Eye (tissue), 1 donor: ENCODE results near the gene TMPRSS7.

ENCODE experiments used
- DNase-seq: peaks from one replicate; pipeline ENCODE4 v3.0.0-alpha.2; 2015

Gene TMPRSS7

DNA sequence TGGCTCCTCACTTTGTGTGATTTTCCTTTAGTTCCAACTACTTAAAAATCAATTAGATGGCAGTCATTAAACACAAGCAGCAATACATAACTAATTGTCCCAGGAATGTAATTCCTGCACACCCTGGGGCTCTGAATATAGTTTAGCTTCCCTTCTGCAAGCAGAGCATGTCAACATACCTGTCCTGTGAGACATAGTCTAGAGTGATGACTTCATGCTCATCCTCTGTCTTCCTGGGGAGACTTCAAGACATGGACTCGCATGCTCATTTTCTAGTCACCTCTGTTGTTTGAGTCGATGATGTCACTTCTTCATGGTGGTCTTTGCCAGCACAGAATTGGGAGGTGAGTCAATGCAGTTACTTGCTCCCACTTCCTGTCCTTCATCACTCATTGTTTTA, 67.4 kb downstream of the TMPRSS7 start:
- DNase-seq = no peak

GRCh38 chr3:112104774-112105173, 70.2 kb downstream of the TMPRSS7 start:
- no peak for DNase-seq

- no peak for DNase-seq
These were observed 74.8 kb downstream of the TMPRSS7 start for GRCh38 chr3:112109322-112109721.

DNA sequence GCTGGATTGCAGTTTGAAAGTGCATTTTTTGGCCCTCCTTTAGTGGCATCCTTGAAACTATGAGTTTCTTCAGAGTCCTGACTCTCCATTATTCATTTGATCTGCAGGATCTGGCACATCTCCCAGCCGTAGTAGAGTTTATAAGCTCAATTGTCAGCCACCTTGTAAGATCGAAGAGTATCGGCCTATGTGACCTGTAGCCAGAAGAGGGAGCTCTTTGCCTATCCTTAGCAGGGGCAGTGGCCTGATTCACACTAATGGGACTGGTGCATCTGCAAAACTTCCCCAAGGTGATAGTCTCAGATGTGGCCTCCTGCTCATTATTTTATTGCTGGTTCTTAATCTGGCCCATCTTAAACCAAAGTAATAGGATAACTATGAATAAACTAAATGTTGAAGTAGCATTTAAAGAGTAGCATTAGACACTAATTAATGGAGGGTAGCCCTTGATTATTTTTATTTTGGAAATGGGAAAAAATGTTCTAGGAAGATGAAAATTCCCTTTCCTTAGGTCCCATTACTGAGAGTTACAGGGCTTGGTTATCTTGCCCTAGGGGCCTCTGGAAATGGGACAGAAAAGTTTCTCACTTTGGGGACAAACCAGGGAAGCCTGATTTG, 77.4 kb downstream of the TMPRSS7 start:
- peak; percentile 84 for DNase-seq

- DNase-seq = no peak
These were observed 80.1 kb downstream of the TMPRSS7 start for GRCh38 chr3:112114576-112115160.

DNA sequence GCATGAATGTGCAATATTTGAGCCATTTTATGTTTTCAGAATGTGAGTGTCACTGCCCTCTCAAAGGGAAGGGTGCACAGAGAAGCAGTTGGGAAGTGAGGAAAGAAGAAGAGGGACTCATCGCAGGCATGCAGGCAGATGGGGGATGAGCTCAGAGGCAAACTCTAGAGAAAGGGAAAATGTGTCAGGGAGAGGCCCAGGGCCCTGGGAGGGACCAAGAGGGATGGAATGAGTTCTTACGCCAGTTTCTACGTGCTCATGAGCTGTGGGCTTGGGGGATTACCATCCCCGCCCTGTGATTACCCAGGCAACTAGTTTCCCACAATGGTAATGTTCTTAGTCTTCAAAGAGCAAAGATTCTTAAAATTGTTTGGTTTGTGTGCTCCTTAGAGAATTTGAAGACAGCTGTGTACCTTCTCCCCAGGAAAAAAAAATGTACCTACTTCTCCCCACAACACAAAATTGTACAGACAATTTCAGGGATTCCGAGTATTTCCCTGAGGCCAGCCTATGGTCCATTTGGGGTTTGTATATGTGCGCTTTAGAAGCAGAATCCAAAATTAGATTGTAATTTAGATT, 80.7 kb downstream of the TMPRSS7 start:
- no peak for DNase-seq

DNA sequence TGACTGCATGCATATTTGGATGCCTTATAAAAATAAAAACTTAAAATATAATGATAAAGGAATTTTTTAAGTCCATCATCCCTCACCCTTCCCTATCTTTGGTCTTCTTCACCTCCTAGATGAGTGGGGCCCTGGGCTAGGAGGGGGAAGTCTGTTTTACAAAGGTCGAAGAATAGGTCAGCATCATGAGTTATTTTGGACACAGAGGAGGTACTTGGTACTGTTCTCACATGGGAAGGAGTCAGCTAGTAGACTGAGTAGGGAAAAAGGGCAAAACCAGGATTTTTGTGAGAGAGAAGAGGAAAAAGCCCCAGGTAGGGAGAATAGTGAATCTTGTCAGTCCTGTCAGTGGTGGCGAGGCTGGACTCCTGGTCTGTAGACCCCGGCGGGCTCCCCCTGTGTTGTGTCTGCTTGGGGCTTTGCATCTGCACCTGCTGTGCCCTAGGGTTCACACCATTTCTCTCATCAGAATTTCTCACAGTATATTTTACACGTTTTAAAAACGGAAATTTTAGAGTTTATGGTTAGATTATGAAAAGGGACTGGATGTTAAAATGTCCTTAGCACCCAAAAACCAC, 81.4 kb downstream of the TMPRSS7 start:
- no peak for DNase-seq

- no peak for DNase-seq
These were observed 82.2 kb downstream of the TMPRSS7 start for GRCh38 chr3:112116748-112117186.

GRCh38 chr3:112117415-112117814, 82.9 kb downstream of the TMPRSS7 start:
- no peak for DNase-seq

GRCh38 chr3:112117841-112118571, 83.5 kb downstream of the TMPRSS7 start:
- no peak for DNase-seq

DNA sequence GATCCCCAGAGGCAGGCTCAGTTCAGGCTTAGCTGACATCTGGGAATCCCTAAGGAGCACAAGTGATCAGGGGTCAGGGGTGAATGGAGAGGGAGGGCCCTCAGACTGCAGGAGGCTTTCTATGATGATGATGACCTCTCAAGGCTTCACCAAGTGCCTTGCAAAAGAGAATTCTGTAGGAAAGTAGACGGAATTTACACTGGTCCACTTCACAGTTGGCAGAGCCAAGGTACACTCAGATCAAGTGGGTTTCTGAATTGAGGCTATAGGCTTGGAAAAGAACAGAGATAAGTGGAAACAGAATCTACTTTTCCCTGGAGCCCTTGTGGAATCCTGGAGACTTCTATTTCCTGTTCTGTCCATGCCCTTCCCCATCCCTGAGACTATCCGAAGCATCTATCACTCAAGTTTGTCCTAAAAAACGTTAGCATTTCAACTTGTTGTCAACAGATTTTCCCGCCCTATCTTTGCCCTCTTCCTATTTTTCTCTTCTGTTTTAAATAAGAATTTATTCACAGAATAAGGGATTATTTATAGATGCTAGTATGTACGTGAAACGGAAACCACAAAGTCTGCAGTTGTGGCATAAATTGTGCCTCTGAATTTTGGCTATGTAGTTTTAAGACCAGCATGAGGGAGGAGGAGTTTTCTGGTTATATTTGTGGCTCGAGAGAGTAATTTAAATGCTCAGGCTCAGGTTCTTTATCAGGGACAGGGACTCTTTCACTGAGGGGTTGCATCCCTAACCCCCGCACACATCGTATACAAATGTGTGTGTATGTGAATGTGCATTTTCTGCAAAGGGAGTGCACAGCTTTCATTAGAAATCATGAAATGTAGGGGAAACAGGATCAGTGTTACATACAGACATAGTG, 85.7 kb downstream of the TMPRSS7 start:
- no peak for DNase-seq

- no peak for DNase-seq
These were observed 87.3 kb downstream of the TMPRSS7 start for GRCh38 chr3:112121577-112122547.

GRCh38 chr3:112122870-112123269, 88.3 kb downstream of the TMPRSS7 start:
- DNase-seq = no peak

DNA sequence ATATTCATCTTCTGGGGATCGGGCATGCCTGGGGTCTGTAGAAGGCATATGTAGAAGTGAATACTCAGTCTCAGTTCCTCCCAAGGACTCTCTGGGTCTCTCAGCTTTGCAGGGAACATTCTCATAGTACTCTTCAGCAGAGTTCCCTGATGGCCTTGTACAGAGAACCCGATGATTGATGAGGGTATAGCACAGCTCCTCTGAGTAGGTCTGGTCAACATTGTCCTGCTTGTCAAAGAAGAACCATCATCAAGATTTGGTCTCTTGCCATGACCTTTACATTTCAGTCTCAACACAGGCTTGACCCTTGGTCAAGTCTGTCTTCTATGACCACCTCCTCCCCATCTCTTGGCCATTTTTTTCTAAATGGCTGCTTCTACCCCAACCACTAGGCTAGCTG, 89.0 kb downstream of the TMPRSS7 start:
- DNase-seq = no peak

- peak; percentile 64 for DNase-seq
These were observed 90.5 kb downstream of the TMPRSS7 start for GRCh38 chr3:112124907-112125607.

- DNase-seq = peak; percentile 63
These were observed 92.0 kb downstream of the TMPRSS7 start for GRCh38 chr3:112126511-112126911.

DNA sequence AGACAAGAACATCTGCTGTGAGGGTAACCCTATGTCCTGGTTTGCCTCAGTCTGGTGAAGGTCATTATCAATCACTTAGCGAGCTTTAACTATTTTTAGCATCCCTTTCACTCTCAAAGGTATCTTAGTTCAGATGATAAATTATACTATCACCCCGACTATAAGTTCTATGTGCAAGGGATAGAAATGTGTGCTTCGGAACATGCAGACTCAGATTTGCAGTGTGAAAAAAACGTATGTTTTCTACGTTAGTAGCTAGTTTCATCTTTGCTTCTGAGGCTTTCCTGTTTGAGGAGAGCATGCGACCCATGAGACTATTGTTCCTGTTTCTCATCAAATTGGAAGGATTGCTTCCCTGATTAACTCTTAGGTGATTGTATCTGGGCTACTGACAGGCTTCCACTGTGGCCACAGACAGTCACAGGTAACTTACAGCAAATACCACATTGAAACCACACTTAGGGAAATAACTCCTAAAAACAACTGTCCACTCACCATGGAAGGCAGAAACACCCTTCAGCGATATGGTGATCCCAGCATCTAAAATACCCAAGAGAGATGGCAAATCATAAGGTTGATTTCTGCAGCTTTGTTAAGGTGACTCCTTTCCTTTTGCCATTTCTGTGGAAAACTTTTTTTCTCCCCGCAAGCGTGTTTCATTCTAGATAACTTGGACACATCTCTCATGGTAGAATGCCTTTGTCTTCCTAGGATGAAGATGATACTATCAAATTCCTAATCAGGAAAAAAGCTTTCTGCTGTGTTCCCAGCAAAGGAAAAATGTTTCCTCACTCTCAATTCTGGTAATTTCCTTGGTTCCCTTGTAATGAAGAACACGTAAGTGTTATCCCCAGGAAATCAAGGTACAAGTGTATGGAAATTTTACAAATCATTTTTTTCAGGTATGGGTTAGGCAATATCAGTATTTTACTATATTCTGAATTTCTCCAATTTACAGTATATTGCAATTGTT, 93.3 kb downstream of the TMPRSS7 start:
- no peak for DNase-seq

- DNase-seq = peak; percentile 72
These were observed 94.5 kb downstream of the TMPRSS7 start for GRCh38 chr3:112128843-112129727.
